ENCODE measurements around the gene USP8.
"Not testable (repeated sequence)": the region's sequence is repeated elsewhere in the genome, so short reads cannot be mapped to it uniquely, and the experiment has no call there.

Gene USP8

DNA sequence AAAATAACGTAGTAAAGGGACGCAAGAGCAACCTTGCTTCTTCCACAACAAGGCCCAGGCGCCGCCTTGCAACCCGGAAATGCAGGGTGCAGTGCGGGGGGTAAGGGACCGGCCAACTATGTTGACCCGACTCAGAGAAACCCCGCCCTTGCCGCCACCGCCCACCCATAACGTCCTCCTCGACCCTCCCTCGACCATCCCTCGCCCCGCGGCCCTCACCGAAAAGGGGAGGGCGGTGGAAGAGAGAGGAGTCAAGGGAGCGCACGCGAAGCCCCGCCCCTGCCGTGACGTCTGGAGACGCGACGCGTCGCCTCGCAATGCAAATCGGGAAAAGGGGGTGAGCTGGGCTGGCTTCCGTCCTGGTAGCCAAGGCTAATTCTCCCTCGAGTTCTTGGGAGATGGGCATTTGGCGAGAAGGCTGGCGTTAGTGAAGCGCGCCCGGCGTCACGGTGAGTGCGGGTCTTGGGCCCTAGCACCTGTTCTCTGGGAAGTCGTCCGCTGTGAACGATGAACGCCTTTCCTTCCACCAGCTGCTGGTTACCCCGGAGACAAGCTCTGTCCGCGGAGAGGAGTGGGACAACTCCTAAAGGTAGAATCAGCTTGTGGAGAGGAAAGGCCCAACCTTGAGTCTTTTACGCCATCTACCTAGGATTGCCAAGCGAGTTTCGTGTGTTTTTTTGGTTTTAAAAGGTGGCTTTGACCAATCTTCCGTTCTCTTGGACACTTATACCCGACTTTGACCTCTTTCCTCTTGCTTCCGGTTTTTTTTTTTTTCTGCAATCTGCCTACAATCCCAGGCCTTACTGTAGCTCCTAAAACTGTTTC lies at the start of gene USP8:
Gene USP8 (plus strand): TSS at position 340 of the 825 bp plus-strand sequence. CDS start 14,669 bp downstream, outside the sequence.
- DNase-seq, result peak; percentile 91

DNA sequence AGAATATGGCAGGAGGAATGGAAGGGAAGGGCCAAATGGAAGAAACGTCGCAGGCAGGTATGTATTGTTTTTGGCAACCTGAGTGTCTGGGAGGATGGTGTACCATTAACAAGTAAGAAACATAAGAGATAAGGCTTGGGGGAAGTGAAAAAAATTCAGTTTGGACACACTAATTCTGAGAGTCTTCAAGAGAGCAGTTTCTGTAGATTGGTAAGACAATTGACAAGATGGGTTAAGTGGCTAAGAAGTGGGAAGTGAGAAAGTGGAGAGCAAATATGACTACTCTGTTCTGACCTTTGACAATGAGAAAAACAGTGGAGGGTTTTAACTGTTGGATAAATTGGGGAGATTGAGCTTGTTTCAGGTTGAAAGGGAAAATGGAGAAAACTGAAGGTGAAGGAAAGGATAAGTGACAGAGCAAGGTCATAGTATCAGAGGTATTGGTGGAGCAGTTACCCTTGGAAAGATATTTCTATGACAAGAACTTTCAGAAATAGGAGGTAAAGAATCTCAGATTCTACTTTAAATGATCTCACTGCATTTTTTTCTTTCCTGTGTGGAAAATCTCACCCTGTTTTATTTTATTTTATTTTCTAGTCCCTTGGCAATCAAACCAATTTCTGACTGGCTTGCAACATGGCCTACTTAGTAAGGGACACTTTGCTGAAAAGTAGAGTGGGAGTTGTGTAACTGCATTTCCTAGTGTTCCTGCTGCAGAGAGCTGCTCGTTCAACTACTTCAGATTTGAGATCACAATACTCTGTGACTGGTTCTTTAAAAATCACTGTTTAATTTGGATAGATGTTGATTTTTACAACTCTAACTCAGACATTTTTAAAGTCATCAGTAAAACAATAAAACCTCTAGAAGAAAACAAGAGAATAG lies 46.1 kb upstream of the USP8 start:
- no peak for DNase-seq

DNA sequence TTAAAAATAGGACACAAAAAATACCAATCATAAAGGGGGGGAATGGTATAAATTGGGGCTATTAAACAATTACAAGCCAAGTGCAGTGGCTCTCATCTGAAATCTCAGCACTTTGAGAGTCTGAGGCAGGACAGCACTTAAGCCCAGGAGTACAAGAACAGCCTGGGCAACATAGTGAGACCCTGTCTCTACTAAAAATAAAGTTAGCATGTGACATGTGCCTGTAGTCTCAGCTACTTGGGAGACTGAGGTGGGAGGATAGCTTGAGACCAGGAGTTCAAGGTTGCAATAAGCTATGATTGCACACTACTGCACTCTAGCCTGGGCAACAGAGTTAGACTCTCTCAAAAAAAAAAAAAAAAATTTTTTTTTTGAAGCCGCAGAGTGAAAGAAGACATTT lies 45.4 kb upstream of the USP8 start:
- no peak for DNase-seq

DNA sequence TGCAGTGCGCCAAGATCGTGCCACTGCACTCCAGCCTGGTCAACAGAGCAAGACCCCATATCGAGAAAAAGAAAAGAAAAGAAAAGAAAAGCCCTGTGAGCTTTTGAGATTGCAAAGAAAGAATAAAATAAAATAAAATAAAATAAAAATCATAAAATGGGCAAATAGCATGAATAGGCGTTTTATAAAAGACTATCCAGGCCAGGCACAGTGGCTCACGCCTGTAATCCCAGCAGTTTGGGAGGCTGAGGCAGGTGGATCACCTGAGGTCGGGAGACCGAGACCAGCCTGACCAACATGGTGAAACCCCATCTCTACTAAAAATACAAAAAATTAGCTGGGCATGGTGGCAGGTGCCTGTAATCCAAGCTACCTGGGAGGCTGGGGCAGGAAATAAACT lies 44.8 kb upstream of the USP8 start:
- DNase-seq, result not testable (repeated sequence)

DNA sequence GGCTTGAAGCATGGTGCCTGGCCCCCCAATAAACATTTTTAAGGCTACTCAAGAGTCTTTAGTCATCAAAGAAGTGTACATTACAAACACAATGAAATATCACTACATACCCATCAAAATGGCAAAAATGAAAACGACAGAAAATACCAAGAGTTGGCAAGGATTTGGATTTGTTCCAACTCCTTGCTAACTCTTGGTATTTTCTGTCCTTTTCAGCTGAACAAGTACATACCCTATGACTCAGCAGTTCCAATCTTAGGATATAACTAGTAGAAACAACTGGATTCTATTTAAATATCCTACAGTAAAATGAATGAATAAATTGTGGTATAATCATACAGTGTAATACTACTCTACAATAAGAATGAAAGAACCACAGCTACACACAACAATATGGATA lies 44.1 kb upstream of the USP8 start:
- no peak for DNase-seq

DNA sequence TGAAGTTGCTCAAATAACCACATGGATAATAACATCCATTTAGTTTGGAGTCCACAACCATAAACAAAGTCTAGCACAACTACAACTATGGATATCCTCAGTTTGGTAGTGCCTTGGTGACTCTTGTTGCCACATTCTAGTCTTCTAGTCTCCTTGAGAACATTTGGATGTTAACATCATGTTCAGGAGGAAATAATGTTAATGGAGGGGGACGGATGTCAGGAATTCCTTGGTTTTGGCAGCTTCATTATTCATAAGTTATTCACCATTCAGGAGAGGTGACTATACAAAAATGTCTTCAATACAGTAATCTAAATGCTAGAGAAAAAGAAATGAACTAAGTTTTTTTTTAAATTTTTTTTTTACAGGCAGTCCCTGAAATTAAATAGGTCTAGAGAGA lies 42.8 kb upstream of the USP8 start:
- no peak for DNase-seq

DNA sequence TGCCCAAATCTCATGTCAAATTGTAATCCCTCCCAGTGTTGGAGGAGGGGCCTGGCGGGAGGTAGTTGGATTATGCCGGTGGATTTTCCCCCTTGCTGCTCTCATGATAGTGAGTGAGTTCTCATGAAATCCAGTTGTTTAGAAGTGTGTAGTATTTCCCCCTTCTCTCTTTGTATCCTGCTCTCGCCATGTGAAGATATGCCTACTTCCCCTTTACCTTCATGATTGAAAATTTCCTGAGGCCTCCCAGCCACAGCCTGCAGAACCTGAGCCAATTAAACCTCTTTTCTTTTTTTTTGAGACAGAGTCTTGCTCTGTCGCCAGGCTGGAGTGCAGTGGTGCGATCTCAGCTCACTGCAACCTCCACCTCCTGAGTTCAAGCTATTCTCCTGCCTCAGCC lies 41.8 kb upstream of the USP8 start:
- DNase-seq, result not testable (repeated sequence)

DNA sequence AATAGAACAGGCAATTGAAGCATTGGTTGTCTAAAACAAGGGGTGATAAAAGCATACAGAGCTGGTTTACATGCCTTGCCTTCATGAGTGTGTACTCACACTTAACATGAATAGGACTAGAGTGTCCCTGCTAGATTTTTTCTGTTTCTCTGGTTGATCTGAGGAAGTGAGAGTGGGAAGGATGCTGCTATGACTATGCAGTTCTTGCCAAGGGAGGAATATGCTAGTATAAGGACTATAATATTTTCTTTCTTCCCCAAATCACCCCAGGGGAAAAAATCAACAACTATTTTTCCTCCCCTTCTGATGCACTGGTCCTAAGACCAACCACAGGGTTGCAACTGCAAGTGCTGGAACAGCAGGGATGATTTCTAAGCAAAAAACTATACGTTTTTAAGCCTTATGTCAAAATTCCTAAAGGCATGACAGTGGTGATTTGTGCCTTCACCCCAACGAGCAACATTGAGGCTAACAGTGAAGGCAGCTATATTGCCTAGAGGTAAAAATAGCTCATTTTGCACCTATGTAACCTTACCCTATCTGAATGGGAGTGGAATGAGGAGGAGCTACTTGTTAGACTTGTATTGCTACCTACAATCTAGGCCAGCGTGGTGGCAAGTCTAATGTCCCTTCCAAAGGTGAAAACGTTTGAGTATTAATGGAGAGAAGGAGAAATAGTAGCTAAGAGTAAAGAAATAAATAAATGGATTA lies 33.5 kb upstream of the USP8 start:
- DNase-seq, result no peak

DNA sequence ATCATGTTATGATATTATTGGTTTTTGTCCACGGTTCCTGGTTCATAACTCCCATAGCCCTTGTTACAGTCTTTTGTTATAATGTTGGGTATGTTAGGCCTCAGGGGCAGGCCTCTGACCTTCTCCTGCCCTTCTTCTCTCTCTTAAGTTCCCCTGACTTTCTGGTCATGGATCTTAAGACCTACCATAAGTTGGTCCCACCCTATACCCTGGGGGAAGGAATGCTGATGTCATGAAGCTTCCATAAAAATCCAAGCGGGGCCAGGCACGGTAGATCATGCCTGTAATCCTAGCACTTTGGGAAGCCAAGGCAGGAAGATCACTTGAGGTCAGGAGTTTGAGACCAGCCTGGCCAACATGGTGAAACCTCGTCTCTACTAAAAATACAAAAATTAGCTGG lies 32.6 kb upstream of the USP8 start:
- not testable (repeated sequence) for DNase-seq

DNA sequence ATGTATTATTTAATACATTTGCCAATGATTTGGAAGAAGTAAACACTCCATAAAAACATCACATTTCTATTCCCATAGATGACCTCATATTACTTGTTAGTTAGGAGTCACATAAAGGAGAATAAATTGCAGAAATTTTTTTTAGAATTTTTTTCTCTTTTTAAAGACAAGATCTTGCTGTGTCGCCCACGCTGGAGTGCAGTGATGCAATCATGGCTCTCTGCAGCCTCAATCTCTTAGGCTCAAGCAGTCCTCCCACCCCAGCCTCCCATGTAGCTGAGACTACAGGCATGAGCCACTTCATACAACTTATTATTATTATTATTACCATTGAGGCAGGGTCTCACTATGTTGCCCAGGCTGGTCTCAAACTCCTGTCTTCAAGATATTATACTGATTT lies 12.3 kb upstream of the USP8 start:
- DNase-seq, result no peak

DNA sequence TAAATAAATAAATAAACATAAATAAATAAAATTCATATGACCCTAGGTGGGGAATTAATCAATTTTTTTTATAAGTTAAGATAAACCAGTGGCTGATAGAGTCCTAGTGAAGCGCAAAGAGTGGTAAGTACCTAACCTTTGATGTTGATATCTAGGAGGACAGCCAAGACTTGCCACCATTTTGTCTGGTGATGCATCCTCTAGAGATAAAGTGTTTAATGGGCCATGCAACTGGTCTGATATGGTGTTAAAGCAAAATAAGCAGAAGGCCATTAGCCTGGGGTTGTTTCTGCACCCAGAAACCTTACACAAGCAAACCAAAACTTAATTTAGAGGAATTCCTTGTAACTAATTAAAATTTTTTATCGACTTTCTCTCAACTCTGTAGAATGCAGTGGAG lies 9.6 kb upstream of the USP8 start:
- no peak for DNase-seq

DNA sequence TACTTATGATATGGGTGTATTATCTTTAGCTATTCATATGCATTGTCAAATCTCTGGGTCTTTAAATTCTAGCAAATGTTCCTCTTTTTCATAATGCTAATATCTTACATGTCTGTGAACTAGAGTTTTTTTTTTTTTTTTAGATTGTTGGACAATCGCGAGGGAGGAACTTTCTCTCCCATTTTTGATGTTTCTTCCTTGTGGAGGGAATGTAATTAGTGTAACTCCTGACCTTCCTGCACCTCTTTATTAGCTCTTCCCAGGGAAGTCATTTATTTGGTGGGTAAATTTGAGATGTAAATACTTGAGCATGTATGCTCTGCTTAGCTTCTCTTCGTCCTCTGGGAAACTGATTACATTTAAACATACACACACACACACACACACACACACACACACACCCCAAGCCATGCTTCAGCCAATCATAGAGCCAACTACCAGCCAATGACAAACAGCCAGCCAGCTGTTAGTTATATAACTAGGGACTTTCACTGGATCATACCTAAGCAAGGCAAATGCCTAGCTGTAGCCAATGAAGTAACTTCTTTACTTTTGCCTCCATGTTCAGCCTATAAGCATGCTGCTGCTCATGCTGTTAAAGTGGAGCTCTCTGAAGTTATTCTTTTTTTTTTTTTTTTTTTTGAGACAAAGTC lies 8.3 kb upstream of the USP8 start:
- DNase-seq, result no peak

DNA sequence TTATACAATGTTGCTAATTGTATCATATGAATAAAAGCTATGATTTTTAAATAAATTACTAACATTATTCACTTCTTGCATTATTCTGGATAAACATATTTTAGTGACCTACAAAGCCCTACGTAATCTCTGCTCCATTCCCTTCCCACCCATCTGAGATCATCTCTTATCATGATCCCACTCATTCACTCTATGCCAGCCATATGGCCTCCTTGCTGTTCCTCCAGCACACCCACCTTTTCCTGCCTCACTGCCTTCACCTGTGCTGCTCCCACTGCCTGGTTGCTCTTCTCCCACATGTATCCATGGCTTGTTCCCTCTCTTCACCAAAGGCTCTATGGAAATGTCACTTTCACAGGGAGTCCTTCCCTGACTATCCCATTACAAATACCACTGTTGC lies 7.3 kb upstream of the USP8 start:
- DNase-seq, result no peak

DNA sequence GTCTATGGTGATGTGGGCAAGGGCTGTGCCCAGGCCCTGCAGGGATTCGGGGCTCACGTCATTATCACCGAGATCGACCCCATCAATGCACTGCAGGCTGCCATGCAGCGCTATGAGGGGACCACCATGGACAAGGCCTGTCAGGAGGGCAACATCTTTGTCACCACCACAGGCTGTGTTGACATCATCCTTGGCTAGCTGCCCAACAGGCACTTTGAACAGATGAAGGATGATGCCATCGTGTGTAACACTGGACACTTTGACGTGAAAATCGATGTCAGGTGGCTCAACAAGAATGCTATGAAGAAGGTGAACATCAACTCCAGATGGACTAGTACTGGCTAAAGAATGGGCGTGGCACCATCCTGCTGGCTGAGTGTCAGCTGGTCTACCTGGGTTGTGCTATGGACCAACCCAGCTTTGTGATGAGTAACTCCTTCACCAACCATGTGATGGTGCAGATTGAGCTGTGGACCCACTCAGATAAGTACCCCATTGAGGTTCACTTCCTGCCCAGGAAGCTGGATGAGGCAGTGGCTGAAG lies 6.1 kb upstream of the USP8 start:
- DNase-seq, result no peak

DNA sequence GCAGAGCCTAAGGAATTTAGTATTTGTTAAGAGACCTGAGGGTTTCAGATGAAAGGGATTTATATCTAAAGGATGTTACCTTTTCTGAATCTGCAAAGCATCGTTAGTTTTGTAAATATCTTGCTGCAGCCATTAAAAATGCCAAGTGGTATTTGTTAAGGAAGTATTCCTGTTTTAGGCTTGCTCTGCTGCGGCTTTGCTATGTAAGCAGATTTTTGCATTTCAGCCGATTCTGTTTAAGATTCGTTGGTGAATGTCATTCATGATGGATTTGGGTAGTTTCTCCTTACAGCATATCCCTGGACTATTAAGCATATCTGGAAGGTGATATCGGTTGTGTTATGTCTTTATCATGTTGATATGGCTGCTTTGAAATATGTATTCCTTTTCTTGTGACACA lies 1.0 kb downstream of the USP8 start:
- no peak for DNase-seq

DNA sequence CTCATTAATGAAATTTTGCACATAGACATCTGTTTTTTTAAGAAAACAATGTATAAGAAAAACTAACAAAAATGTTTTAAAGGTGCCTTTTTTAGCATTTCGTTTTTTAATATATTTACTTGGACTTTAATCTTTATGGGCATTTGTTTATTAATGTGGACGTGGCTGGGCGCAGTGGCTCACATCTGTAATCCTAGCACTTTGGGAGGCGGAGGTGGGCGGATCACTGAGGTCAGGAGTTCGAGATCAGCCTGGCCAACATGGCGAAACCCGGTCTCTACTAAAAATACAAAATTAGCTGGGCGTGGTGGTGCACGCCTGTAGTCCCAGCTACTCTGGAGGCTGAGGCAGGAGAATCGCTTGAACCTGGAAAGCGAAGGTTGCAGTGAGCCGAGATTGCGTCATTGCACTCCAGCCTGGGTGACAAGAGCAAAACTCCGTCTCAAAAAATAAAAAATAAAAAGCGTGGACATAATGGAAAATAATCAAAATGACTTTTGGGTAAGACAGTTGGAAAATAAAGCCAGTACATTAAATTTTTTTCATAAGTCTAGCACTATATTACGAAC lies 1.6 kb downstream of the USP8 start:
- DNase-seq, result not testable (repeated sequence)

DNA sequence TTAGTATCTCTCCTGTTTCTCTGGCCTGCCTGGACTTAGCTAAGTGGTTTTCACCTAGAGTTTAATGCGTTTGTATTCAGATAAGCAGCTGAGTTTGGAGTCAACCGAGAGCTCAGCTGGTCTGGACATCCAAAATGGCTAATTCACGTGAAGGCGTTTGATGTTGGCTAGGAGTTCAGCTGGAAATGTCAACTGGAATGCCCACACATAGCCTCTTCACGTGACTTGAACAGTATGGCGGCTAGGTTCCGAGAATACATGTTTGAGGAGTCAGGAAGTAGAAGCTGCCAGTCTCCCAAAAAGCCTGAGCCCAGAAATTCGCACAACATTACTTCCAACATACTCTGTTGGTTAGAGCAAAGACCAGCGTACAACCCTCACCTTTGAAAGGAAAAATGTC lies 2.2 kb downstream of the USP8 start:
- no peak for DNase-seq

DNA sequence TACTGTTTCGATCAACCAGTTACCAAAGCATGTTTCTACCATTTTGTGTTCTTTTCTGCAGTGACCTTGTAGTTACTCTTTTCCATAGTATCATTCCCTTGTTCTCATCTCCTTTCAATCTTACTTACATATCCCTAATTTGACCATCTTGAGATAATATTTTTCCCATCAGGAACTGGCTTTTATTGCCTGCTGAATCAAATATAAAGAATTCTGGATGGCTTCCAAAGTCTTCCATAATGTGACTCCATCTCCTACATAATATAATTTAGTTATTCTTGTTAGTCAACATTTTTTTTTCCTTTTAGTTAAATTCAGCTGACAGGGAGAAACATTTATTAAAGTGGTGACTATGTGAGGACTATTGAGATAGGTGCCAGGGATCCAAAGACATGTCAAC lies 7.0 kb downstream of the USP8 start:
- DNase-seq, result no peak

DNA sequence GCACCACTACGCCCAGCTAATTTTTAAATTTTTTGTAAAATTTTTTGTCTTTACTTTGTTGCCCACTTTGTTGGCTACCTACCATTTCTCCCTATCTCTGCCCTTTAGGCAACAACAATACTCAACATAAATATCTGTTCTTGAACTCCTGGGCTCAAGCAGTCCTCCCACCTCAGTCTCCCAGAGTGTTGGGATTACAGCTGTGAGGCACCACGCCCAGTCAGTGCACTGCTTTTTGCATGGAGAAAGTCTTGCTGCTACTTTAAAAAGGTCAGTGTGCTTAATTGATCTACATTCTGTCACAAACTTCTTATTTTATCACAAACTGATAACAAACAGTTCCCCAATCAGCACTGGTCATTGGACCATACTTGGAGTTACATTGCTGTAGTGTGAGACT lies 8.0 kb downstream of the USP8 start:
- DNase-seq, result no peak

DNA sequence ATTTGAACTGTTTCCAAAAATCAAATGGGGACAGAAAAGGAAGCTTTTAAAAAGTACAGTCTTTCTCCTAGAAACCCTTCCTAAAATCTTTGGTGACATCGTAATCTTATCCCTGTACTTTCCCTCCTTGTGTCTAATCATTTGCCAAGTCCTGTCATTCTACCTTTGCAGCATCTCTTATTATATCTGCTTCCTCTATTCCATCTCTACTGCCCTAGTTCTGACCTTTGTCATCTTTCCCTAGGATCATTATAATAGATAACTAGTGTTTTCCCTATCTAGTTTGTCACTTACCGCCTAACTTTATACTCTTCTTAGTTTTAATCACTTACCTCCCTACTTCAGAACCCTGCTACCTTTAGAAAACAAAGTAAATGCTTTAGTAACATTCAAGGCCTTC lies 11.6 kb downstream of the USP8 start:
- no peak for DNase-seq

DNA sequence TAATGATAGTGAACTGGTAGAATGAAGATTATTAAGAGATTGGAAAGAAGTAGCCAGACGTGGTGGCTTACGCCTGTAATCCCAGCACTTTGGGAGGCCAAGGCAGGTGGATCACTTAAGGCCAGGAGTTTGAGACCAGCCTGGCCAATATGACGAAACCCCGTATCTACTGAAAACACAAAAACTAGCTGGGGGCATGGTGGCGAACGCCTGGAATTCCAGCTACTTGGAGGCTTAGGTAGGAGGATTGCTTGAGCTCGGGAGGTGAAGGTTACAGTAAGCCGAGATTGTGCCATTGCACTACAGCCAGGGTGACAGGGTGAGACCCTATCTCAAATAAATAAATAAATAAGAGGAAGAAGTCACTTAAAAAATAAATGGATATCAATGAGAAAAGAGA lies 14.0 kb downstream of the USP8 start:
- no peak for DNase-seq

DNA sequence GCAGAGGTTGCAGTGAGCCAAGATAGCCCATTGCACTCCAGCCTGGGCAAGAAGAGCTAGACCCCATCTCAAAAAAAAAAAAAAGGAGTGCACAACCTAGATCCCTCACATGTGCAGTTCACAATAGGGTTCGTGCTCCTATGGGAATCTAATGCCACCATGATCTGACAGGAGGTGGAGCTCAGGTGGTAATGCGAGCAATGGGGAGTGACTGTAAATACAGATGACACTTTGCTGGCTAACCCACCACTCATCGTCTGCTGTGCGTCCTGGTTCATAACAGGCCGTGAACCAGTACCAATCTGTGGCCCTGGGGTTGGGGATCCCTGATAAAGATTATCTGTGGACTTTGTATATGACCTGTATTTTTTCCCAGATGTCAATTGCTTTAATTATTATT lies 16.7 kb downstream of the USP8 start:
- DNase-seq, result no peak

Data from NCI-H1092 (cell line).